GM21423 (cell line): ENCODE results near the gene AIP.

Experiments
- ATAC-seq: cut with Tn5 transposase; IDR thresholded peaks from one replicate; pipeline ENCODE4 v1.9.1; 2021; ENCODE audit warnings: mild to moderate bottlenecking, moderate library complexity; ENCODE audit not compliant: unreplicated experiment

AIP gene

GRCh38 chr11:67482827-67483798, at the start of gene AIP:
Gene AIP (plus strand): TSS chr11:67483026. CDS start chr11:67483159, 133 bp downstream.
- peak; percentile 61 for ATAC-seq

- ATAC-seq: no peak
Observed at GRCh38 chr11:67433536-67434394, 49.1 kb upstream of the AIP start.

GRCh38 chr11:67434395-67434881, 48.4 kb upstream of the AIP start:
- ATAC-seq: no peak

- no peak for ATAC-seq
Observed at GRCh38 chr11:67435031-67435726, 47.6 kb upstream of the AIP start.

GRCh38 chr11:67435727-67436458, 46.9 kb upstream of the AIP start:
- no peak for ATAC-seq

- ATAC-seq: peak; percentile 33
Observed at GRCh38 chr11:67436459-67437081, 46.3 kb upstream of the AIP start.

GRCh38 chr11:67437082-67437808, 45.6 kb upstream of the AIP start, which contains the start of gene PTPRCAP:
Gene PTPRCAP (minus strand): TSS chr11:67437682. CDS start chr11:67437619, 63 bp downstream.
- peak; percentile 31 for ATAC-seq

- ATAC-seq: no peak
Observed at GRCh38 chr11:67437809-67438157, 45.0 kb upstream of the AIP start.

- ATAC-seq: no peak
Observed at GRCh38 chr11:67438158-67438902, 44.5 kb upstream of the AIP start.

GRCh38 chr11:67439321-67440228, 43.3 kb upstream of the AIP start:
- ATAC-seq: no peak

- ATAC-seq: no peak
Observed at GRCh38 chr11:67440229-67441097, 42.4 kb upstream of the AIP start.

- no peak for ATAC-seq
Observed at GRCh38 chr11:67441098-67441563, 41.7 kb upstream of the AIP start.

GRCh38 chr11:67441731-67442351, 41.0 kb upstream of the AIP start:
- ATAC-seq: no peak

- ATAC-seq: peak; percentile 8
Observed at GRCh38 chr11:67442504-67443404, 40.1 kb upstream of the AIP start.

GRCh38 chr11:67445515-67445914, 37.3 kb upstream of the AIP start:
- no peak for ATAC-seq
